Dedifferentiated amniotic fluid mesenchymal stem cell (primary cell): ENCODE results near the gene MORN3.
A peak's percentile ranks its signal among the peaks of the same experiment; 100 is the strongest.
"Not testable (repeated sequence)": the region's sequence is repeated elsewhere in the genome, so short reads cannot be mapped to it uniquely, and the experiment has no call there.

Source experiments
- DNase-seq: peaks from one replicate; pipeline ENCODE4 v3.0.0-alpha.2; 2016; ENCODE audit errors: extremely low spot score

The MORN3 gene

GRCh38 chr12:121638298-121639202, 30.9 kb downstream of the MORN3 start:
- DNase-seq, result no peak

GRCh38 chr12:121637231-121637914, 32.1 kb downstream of the MORN3 start:
- DNase-seq, result no peak

GRCh38 chr12:121634836-121635235, 34.6 kb downstream of the MORN3 start:
- DNase-seq, result no peak

- not testable (repeated sequence) for DNase-seq
These were observed 35.6 kb downstream of the MORN3 start for GRCh38 chr12:121633833-121634196.

GRCh38 chr12:121632069-121632970, 37.1 kb downstream of the MORN3 start:
- DNase-seq, result no peak

GRCh38 chr12:121630791-121631355, 38.6 kb downstream of the MORN3 start:
- DNase-seq, result no peak

GRCh38 chr12:121628536-121628935, 40.9 kb downstream of the MORN3 start:
- DNase-seq, result no peak

GRCh38 chr12:121628037-121628436, 41.4 kb downstream of the MORN3 start:
- no peak for DNase-seq

GRCh38 chr12:121626853-121627640, 42.4 kb downstream of the MORN3 start:
- DNase-seq, result peak; percentile 56

GRCh38 chr12:121626087-121626852, 43.2 kb downstream of the MORN3 start, which contains the start of gene ORAI1:
Gene ORAI1 (plus strand): TSS chr12:121626530.
- DNase-seq, result peak; percentile 79

- no peak for DNase-seq
These were observed 49.0 kb downstream of the MORN3 start for GRCh38 chr12:121620333-121620891.

- DNase-seq, result no peak
These were observed 50.7 kb downstream of the MORN3 start for GRCh38 chr12:121618659-121619233.

GRCh38 chr12:121614872-121615467, 54.5 kb downstream of the MORN3 start:
- no peak for DNase-seq

GRCh38 chr12:121613462-121613861, 56.0 kb downstream of the MORN3 start:
- no peak for DNase-seq

GRCh38 chr12:121611306-121611705, 58.1 kb downstream of the MORN3 start:
- DNase-seq, result no peak

GRCh38 chr12:121610239-121611149, 59.0 kb downstream of the MORN3 start:
- DNase-seq, result no peak

GRCh38 chr12:121608301-121608700, 61.2 kb downstream of the MORN3 start:
- DNase-seq, result no peak

GRCh38 chr12:121603581-121603980, 65.9 kb downstream of the MORN3 start:
- DNase-seq, result no peak
